CD4-positive, alpha-beta T cell treated with Interleukin-15 for 4 hours (primary cell): Measurements from ENCODE around the gene KCNV2.

ENCODE experiments used
- DNase-seq: peaks from one replicate; pipeline ENCODE4 v3.0.0-alpha.2; 2020; ENCODE audit warnings: low spot score

Gene KCNV2

DNA sequence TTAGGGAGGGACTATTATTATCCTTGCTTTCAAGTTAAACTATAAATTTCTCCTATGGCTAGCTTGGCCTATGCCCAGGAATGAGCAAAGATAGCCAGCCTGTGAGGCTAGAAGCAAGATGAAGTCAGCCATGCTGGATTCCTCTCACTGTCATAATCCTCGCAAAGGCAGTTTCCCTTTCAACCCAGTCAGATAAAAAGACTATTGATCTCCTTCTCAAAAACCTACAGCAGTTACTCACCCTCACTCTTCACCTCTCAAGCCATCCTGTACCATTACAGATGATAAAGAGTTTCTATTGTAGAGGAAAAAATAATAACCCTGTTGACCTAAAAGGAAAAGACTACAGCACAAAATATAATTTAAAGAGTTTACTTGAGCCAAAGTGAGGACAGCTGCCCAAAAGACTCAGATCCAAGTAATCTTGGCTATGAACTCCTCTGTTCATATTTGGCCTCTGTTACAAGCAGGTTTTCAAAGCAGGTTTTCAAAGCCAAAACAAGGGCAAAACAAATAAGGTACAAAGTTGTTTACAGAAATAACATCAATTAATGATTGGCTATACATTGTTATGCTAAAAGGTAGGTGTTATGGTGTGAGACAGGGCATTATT, 41.7 kb downstream of the KCNV2 start:
- no peak for DNase-seq

DNA sequence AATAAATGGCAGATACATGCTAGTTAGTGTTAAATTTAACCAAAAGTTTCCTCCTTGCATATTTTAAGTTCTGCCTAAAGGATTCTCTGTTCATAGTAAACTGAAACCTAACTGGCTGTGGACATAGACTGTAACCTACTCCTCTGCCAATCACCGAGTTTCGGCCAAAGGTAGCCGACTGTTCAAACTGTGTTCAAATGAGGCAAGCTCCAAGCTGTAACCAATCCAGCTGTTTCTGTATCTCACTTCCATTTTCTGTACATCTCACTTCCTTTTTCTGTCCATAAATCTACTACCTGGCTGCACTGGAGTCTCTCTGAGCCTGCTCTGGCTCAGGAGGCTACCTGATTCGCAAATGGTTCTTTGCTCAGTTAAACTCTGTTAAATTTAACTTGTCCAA, 44.1 kb downstream of the KCNV2 start:
- DNase-seq, result no peak

DNA sequence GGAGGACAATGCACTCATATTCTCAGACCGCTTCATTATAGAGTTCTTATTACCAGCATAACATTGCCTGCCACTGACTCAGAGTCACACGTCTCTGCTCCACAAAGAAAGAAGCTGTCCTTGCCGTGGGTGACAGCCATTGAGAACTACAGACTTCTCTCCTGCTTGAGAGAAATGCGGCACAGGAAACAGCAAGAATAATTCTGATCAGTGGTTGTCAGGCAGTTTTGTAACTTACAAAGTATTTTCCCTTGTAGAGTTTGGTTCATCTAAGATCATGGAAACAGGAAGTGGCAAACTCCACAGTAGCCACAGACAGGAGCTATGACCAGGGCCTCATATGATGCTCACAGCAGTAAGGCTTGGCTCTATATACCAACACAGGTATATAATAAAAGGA, 47.0 kb downstream of the KCNV2 start:
- no peak for DNase-seq

DNA sequence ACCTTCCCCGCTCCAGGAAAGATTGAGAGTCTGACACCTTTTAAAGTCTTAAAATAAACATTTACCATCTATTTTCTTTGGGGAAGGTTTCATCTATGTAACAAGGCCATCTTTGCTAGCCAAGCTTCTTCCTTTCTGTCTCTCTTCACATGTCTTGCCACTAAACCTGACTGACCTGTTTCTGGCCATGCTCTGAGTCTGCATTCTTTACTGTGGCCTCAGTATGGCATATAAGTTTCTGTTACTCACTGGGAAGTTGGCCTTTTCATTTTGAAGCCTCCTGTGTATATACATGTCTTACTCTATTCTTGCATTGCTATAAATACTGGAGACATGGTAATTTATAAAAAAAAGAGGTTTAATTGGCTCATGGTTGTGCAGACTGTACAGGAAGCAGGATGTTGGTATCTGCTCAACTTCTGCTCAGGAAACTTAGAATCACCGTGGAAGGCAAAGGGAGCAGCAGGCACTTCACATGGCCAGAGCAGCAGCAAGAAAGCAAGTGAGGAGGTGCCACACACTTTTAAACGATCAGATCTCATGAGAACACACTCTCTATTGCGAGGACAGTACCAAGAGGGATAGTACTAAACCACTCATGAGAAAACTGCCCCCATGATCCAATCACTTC, 48.1 kb downstream of the KCNV2 start:
- DNase-seq, result no peak

DNA sequence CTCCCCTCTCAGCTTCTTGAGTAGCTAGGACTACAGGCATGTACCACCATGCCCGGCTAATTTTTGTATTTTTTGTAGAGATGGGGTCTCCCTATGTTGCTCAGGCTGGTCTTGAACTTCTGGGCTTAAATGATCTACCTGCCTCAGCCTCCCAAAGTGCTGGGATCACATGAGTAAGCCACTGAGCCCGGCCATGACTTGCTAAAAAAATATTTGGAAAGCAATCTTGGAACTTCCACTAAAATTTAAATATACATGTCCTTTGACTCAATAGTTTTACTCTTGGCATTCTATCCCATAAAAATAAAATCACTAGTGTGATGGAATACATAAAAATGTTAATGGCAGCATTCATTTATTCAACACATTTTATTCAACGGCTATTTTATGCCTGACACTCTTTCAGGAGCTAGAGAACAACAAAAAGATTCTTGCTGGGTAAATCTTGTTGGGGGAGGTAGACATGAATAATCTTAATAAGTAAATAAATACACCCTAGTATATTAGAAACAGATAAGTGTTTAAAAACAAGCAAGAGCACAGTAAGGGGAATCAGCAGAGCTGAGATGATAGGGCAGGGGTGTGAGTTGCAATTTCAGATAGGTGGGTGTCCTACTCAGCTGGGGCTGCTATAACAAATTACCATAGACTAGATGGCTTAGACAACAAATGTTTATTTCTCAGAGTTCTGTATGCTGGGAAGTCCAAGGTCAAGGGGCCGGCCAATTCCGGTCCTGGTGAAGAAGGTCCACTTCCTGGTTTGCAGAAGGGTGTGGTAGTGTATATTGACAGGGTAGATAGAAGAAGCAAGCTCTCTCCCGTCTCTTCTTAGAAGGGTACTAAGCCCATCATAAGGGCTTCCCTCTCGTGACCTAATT, 50.7 kb downstream of the KCNV2 start:
- DNase-seq, result no peak

DNA sequence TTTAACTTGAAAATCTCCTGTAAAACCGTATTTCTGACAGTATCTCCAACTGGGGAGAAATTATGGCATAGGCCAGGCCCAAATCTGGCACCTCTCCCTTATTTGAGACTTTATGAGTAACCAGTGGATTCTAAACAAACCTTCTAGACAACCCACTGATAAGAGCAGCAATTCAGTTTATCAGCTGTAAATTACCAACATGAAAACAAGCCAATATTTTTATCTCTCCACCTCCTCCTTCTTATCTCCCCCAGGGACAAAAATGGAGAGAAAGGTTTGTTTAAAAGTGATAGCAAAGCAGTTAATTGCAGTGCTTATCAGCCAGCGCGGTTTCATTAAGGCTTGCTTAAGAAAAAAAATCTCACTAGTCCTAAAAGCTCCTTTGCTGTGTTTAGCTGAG, 53.8 kb downstream of the KCNV2 start:
- DNase-seq, result no peak

DNA sequence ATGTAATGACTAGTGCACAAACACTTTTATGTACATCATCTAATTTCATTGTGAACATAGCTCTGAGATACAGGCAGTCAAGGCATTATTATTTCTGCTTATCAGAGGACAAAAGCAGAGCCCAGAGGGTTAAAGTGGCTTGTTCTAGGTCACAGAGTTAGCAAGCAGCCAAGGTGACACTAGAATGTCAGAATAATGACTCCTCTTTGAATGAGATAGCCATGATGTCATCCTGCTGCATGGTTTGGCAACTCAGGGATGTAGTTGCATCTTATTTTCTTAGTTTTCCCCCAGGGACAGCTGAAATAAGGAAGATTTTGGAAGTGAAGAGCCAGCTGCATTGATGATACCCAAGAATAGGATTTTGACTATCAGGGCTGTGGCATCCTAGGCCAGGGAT, 54.4 kb downstream of the KCNV2 start:
- no peak for DNase-seq

DNA sequence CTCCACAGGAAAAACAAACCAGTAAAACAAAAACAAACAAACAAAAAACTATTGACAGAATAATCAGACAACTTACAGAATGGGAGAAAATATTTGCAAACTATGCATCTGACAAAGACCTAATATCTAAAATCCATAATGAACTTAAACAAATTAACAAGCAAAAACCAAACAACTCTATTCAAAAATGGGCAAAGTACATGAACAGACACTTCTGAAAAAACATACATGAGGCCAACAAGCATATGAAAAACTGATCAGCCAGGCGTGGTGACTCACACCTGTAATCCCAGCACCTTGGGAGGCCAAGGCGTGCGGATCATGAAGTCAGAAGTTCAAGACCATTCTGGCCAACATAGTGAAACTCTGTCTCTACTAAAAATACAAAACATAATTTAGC, 60.1 kb downstream of the KCNV2 start:
- no peak for DNase-seq

DNA sequence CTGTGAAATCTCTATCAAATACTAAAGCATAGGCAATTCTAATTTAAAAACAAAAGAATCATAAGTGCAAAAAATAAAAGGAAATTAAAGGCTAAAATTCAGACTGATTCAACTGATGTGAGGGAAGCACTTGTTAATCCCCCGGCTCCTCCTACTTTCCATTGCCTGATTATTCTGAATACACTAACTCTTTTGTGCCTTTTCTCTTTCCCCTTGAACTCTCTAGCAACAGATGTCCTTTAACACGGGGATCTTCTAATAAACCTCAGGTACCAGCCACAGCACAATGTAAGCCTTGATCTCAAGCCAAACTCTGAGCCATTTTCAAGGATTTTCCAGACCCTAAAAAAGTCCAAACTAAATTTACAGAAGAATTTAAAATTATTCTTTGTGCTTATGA, 61.5 kb downstream of the KCNV2 start:
- no peak for DNase-seq
